Bone marrow (tissue), 2 donors: ENCODE data around the gene ADCY1.
A peak's percentile ranks its signal among the peaks of the same experiment; 100 is the strongest.
"Not testable (repeated sequence)": the region's sequence is repeated elsewhere in the genome, so short reads cannot be mapped to it uniquely, and the experiment has no call there.

ENCODE experiments used
- DNase-seq, 2 donors: peaks; one replicate each; lab custom pipeline; 2025; lab: John Stamatoyannopoulos, UW

The ADCY1 gene

GRCh38 chr7:45759464-45759863 is 185.3 kb downstream of the ADCY1 start:
- not testable (repeated sequence) for DNase-seq

GRCh38 chr7:45761545-45762205 is 187.5 kb downstream of the ADCY1 start:
- not testable (repeated sequence) for DNase-seq

GRCh38 chr7:45762225-45762994 is 188.2 kb downstream of the ADCY1 start:
- DNase-seq: peak in 1 of 2 donors; percentile 21

- peak; percentile 92 for DNase-seq
Measured at GRCh38 chr7:45768516-45769394, 194.6 kb downstream of the ADCY1 start.

GRCh38 chr7:45769626-45770025 is 195.5 kb downstream of the ADCY1 start:
- not testable (repeated sequence) for DNase-seq
